Anterior cingulate cortex (tissue), 58 donors: Measurements from ENCODE around the gene HMGXB4.
A peak's percentile ranks its signal among the peaks of the same experiment; 100 is the strongest.
"Not testable (repeated sequence)": the region's sequence is repeated elsewhere in the genome, so short reads cannot be mapped to it uniquely, and the experiment has no call there.

Source experiments
- DNase-seq, 58 donors: peaks; one replicate each; lab custom pipeline; 2025; lab: John Stamatoyannopoulos, UW

The HMGXB4 gene, protein sequence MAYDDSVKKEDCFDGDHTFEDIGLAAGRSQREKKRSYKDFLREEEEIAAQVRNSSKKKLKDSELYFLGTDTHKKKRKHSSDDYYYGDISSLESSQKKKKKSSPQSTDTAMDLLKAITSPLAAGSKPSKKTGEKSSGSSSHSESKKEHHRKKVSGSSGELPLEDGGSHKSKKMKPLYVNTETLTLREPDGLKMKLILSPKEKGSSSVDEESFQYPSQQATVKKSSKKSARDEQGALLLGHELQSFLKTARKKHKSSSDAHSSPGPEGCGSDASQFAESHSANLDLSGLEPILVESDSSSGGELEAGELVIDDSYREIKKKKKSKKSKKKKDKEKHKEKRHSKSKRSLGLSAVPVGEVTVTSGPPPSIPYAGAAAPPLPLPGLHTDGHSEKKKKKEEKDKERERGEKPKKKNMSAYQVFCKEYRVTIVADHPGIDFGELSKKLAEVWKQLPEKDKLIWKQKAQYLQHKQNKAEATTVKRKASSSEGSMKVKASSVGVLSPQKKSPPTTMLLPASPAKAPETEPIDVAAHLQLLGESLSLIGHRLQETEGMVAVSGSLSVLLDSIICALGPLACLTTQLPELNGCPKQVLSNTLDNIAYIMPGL

DNA sequence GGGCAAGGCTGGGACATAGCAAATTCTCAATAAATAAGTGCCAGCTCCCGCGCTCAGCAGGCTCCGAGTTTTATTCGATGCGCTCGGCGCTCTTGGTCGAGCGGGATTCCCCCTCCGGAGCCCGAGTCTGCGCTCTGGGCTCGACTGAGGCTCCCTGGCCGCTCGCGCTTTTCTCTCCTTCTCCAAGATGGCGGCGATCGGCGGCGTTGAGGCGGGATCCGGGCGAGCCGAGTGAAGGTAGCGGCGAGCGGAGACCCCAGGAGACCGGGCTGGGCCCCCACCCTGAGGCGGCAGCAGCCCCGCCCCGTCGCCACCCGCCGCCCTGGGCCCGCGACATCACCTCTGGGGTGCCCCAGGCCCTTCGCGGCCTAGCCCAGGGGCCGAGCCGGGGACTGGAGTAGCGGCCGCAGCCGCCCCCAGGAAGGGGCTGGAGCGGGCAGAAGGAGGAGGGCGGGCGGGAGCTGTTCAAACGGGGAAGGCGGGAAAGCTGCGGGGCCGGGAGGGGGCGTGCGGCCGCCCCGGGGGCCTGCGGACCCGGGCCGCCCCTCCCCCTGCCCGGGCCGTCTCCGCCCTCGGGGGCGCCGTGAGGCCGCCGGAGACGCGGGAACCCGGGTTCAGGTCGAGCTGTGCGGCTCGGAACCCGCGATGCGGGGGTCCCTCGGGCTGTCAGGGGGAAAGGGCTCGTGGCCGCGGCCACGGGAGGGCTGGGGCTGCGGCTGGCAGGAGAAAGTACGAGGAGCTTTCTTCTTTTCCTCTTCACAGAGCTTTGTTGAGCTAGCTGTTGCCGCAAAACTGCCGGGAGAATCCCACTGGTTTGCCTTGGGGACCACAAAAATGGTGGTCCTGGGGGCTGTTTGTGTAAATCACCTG lies at the start of gene HMGXB4:
TSS of gene HMGXB4 (plus strand) at position 173 of the 870 bp plus-strand sequence. CDS start 4,898 bp downstream, outside the sequence.
- DNase-seq = peak; percentile 19 to 89 (median 78)

DNA sequence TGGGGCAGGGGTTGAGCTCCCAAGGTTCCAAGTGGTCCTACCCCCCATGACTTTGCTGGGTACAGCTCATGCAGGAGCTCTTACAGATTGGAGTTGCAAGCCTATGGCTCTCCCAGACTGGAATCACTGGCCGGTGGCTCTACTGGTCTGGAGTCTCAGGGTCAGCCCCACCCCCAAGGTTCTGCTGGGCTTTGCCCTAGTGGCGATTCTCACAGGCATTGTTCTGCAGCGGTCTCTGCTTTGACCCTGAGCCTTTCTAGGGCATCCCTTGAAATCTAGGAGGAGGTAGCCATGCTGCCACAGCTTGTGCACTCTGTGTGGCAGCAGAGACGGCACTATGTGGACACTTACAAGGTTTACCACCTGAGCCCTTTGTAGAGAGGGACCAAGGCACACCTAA lies 49.3 kb upstream of the HMGXB4 start:
- no peak for DNase-seq

DNA sequence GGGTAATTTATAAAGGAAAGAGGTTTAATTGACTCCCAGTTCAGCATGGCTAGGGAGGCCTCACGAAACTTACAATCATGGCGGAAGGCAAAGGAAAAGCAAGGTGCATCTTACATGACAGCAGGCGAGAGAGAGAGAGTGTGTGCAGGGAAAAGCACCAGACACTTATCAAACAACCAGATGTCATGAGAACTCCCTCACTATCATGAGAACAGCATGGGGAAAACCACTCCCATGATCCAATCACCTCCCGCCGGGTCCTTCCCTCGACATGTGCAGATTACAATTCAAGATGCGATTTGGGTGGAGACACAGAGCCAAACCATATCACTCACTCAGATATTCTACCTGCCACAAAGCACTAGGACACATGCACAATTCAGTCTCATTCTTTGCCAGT lies 48.1 kb upstream of the HMGXB4 start:
- no peak for DNase-seq

DNA sequence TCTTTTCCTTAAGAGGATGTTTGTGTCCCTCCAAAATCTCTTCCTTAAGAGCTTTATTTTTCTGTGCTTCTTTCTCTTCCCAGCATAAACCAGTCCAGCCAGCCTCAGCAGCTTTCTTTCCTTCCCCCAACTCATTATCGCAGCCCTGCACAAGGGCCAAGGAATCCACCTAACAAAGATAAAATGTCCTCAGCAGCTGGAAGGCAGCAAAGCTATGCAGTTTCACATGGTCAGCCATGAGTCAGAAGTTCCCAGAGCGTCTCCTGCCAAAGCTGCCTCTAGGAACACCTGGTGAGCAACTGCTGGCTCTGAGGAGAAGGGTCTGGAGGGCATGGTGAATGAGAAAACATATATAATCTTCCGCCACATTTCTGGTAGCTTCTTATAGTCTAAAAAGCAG lies 45.3 kb upstream of the HMGXB4 start:
- DNase-seq = no peak

DNA sequence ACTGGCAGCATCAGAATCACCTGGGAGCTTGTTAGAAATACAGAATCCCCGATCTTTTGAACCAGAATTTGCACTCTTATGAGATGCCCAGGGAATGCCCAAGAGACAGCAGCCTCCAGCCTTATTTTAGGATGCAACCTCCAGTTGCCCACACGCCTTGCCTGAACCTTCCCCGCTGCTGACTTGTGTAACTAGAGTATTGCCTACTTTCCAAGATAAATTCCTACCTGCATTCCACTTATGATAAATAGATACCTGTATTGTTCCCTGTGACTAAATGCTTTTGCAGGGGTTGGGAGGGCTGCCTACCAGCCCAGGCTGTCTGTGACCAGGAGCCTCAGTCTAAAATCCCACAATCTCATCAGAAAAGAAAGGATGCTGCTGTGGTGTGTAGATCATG lies 44.3 kb upstream of the HMGXB4 start:
- no peak for DNase-seq

DNA sequence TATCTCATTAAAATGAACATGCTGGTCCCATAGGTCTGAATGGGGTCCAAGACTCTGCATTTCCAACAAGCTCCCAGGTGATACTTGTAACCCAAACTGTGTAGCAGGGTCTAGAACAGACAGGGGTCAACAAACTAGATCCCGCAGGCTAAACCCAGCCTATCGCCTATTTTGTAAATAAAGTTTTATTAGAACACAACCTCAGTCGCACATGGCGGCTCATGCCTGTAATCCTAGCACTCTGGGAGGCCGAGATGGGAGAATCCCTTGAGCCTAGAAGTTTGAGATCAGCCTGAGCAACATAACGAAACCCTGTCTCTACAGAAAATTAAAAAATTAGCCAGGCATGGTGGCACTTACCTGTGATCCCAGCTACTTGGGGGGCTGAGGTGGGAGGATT lies 42.3 kb upstream of the HMGXB4 start:
- DNase-seq = no peak

DNA sequence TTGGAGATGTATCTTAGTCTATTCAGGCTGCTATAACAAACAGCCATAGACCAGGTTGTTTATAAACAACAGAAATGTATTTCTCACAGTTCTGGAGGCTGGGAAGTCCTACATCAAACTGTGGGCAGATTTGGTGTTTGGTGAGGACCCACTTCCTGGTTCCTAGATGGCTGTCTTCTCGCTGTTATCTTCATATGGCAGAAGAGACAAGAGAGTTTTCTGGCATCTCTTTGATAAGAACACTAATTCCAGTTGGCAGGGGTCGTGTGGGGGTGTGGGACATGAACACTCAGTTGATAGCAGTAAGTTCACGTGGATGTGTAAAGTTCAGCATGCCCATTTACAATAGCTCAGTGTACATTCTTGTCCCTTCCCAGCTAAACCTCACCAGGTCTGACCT lies 41.3 kb upstream of the HMGXB4 start:
- no peak for DNase-seq

DNA sequence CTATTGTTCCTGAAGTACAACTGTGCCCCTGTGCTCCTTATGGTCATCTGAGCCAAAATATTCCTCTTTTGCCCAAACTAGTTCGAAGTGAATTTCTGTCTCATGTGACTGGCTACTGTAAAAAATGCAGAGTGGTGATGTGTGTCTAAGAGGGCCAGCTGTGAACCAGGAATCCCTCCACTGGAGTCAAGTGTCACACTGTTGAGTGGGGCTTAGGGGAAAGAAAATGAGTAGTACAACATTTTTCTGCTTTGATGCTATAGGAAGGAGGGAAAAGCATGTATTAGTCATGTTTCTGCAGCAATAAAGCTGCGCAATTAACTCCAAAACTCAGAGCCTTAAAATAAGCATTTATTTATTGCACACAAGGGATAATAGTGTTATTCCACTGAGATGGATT lies 39.8 kb upstream of the HMGXB4 start:
- no peak for DNase-seq

DNA sequence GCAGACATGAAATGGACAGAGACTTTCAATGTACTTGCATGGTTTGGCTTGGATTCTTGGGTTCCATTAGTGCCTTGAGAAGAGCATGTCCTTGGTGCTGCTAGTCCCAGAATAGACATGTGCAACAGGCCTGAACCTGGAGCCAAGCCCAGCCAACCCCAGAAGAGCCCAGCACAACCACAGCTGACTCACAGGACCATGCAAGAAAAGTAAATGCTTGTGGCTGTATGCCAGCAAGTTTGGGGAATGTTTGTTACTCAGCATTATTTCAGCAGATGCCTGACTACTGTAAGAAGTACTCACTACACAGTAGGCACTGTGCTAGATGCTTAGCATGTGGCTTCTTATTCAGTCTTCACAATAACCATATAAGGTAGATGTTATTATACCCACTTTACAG lies 39.2 kb upstream of the HMGXB4 start:
- DNase-seq = no peak

DNA sequence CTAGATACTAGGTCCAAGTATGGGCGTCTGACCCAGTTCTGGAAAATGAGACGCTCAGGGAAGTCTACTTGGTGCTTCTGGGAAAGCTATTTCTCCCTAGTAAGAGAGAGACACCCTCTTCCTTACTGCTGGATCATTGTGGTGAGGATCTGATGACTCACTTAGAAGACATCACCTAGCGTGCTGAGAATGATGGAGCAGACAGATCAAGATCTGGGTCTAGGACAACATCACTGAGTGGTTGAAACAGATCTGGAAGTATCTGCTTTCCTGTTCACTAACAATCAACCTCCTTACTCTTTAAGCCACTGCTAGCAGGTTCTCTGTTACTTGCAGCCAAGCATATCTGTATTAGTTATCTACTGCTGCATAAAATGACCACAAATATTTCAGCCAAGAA lies 38.3 kb upstream of the HMGXB4 start:
- peak in 1 of 58 donors; percentile 7 for DNase-seq

DNA sequence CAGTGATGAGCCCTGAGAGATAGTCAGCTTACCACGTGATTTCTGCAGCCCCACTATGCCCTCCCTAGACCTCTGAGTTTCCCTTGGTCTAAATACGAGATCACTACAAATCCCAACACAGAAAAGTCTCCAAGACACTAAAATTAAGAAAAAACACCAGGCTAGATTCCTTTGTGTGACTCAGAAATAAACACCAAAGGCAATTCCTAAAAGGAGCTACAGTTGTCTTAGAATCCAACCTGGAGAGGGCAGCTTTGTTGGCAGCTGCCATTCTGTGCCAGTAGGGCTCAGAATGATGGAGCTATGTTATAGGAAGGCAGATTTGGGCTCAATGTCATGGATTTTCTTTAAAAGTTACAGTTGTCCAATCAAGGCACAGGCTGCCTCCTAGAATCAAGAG lies 37.1 kb upstream of the HMGXB4 start:
- DNase-seq = no peak

DNA sequence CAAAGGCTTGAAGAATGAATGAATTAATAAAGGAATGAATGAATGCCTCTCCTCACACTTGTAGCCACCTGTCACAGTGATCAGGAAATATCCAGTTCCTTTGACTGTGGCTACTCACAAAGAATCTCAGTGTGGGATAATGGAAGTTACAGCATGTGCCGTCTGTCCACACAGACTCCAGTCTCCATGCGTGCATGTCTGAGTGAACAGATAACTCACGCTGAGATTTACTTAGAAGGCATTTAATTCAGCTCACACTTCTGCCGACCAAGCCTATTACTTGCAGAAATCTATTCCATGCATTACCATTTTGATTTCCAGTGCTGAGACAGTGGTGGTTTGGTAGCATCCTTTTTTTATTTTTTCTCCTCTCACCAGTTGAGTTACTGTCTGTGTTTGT lies 32.3 kb upstream of the HMGXB4 start:
- no peak for DNase-seq

DNA sequence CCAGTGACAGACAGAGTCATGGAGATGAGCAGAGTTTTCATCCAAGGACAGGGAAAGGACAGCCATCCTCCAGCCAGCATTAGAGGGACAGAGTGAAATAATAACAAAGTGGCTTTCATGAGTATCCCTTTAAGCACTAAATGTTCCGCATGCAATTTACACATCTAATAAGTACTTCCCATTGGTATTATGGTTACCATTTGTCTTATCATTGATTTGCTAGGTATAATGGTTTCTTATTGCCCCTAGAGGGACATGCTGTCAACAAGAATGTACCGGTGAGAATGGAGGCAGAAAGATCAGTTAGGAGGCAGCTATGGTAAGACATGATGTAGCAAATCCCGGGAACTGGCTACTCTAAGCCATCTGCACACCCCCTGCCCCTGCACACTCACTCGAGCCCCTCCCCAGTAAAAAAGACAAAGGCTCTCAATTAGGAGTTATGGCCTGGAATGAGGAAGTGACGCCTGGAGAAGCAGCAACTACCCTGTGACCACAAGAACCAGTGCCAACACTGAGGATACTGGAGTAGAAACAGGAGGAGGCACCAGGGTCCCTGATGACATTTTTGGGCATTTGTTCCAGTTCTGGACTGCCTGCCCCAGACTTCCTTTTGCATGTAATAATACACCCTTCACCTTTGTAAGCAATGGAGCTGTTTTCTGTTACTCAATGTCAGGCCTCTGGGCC lies 30.2 kb upstream of the HMGXB4 start:
- no peak for DNase-seq

DNA sequence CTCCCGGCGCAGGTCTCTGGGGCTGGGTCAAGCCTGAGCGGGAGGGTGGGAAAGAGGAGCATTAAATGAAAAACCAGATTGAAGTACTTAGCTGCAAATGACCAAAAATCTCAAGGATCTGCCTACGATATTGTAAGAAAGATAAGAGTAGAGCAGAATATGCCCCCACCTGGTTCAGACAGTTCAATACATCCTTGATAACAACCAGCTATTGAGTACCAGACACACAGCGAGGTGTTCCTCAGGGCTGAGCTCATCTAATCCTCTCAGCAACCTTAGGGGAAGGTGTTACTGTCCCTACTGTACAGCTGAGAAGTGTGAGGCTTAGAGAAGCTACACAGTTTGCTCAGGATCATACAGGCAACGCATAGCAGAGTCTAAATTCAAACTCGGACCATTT lies 27.4 kb upstream of the HMGXB4 start:
- no peak for DNase-seq

DNA sequence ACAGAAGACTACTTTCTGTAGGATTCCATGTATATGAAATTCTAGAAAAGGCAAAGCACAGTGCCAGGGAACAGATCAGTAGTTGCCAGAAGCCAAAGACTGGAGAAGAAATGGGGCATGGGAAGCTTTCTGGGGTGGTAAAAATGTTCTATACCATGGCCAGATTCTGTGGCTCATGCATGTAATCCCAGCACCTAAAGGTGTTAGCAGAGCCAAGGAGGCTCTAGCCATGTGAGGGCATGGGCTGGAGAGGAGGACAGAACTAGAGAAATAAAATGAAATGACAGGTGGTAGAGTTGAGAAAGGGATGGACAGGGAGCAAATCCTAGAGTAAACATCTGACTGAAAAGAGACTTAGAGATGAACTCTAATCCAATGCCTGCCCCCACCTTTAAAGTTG lies 26.9 kb upstream of the HMGXB4 start:
- no peak for DNase-seq

DNA sequence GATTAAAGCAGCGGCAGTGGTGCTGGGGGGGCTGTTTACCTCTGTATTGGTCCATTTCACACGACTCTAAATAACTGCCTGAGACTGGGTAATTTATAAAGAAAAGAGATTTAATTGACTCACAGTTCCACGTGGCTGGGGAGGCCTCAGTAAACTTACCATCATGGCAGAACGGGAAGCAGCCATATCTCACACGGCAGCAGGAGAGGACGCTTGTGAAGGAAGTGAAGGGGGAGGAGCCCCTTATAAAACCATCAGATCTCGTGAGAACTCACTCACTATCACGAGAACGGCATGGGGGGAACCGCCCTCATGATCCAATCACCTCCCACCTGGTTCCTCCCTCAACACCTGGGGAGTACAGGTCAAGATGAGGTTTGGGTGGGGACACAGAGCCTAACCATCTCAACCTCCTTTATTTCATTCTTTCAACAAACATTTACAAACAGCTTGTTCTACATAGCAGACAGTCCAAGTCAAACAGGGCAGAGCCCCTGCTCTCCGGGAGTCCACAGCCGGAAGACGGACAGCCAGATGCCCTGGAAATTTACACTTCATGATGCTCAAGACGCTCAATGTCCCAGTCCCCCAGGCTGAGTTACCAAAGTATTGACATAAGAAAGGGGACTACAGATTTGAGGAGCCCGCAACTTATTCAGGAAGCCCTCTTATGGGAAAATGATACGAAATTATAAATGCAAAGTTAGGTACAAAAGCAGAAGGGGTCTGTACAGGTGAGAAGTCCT lies 26.3 kb upstream of the HMGXB4 start:
- DNase-seq = no peak

DNA sequence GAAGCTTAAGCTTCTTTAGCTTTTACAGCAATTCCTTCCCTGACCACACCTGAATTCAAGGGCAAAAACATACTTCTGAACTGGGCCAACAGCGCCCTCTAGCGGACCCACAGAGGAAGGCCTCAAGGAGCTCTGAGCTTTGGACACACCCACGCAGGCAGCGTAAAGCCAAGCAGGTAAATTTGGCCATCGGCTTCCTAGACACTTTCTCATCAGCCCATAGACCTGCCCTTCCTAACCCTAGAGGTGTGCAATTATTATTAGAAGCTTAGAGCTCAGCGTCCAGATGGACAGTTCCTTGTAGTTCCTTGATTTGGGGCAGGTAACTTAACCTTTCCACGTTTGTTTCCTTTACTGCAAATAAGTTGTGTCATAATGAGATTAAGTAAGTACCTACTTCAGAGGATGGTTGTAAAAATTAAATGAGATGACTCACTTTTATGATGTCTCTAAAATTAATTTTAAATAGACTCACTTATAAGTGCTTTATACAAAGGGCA lies 25.7 kb upstream of the HMGXB4 start:
- peak in 21 of 58 donors; percentile 0 to 56 (median 5) for DNase-seq

DNA sequence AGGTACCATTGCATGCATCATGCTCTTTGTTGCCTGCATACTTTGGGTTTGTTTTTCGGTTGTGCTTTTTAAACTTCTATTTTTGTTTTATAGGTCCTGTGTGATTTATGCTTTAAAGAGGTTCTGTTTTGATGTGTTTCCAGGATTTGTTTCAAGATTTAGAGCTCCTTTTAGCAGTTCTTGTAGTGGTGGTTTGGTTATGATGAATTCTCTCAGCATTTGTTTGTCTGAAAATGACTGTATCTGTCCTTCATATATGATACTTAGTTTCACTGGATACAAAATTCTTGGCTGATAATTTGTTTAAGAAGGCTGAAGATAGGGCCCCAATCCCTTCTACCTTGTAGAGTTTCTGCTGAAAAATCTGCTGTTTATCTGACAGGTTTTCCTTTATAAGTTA lies 18.5 kb upstream of the HMGXB4 start:
- not testable (repeated sequence) for DNase-seq

DNA sequence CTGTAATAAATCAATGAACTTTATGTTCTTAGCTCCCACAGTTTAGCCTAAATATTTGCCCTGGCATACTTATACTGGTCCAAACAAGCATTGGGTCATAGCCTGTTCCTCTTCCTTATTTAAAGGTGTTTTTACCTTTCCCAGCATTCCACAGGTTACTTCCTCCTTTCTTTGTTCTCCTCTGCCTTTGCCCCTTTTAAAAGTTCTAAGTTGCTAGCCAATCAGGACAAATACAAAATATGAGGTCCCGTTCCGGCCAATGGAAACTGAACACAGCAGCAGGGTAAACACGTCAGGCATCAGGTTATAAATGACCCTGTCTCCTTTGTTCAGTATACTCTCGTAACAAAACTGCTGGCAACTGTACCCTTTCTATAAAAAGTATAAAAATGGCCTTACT lies 12.8 kb upstream of the HMGXB4 start:
- DNase-seq = not testable (repeated sequence)

DNA sequence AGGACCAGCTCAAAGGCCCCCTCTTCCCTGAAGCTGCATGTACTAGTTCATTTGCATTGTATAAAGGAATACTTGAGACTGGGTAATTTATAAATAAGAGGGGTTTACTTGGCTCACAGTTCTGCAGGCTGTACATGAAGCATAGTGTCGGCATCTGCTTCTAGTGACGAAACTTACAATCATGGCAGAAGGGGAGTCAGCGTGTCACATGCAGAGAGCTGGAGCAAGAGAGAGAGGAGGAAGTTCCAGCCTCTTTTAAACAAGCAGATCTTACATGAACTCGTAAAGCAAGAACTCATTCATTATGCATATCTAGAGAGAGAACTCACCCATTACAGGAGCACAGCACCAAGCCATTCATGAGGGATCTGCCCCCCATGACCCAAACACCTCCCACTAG lies 7.1 kb upstream of the HMGXB4 start:
- no peak for DNase-seq
